Right ventricle myocardium superior (tissue), 1 donor: ENCODE results near the gene CHSY1. TPM values are rescaled to one million over a fixed set of nuclear protein-coding genes. Genes with fewer than 3 reads are reported as not detected.

ENCODE experiments used
- ATAC-seq: fragments of 200-7000 bp; cut with Tn5 transposase; one replicate; pipeline ENCODE4 v1.9.1; 2020; ENCODE audit warnings: mild to moderate bottlenecking; ENCODE audit not compliant: poor library complexity
- DNase-seq: peaks from one replicate; pipeline ENCODE4 v3.0.0-alpha.2; 2020
- intact Hi-C: fragments of 100-400 bp; cut with DNase I; formaldehyde crosslinking; loops from one replicate; pipeline ENCODE4 v1.11.2; 2022
- total RNA-seq: library from RNA; stranded (reverse); fragmentation: NEBNext Ultra II Directional; extraction: Animal tissue kit (Norgen Biotek cat#: 25700); gene quantifications from one replicate; pipeline ENCODE4 v1.2.1, GENCODE V29; 2021
- donor health status: DM: no; HTN: yes; CAD: no; lungs with severe emphysema.

Gene CHSY1
- total RNA-seq, 1 donor from 2014 or later, result 12.7 TPM

DNA sequence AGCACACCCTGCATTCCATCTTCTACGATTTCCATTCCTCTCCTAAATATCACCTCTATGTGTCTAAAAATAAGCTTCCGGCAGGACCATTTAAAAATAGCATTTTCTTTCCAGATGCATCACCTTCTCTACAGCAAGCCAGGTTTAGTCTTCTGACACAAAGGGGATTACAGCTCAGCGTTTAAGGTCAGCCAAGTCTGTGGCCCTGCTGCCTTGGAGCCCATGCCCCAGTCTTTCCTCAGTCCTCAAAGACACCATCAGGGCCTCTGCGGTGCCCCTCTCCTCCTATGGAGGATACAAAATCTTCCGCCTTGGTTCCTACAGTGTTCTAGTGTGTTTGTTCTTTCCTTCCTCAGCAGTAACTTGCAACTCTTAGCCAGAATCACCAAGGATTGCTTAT is 21.7 kb upstream of the CHSY1 start:
- ATAC-seq (no peak), DNase-seq (no peak)
- intact Hi-C loops, result no loop called here

DNA sequence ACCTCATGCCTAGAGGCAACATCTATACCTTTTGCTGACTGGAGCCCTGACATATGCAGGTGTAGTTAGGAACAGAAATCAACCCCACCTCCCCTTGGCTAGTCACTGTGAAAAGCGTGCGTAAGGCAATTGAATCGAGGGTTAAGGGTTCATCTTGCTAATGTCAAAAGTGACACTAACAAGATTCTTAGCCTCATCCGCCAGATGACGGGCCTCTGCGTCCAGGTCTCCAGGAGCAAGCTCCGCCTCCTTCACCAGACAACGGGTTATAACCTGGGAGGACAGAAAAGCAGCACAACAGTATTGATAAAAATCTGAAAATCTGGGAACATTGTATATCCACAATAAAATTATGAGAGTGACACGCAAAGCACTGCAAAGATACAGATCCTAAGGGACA is 20.7 kb upstream of the CHSY1 start:
- ATAC-seq (no peak), DNase-seq (no peak)
- intact Hi-C loops, result no loop called here

DNA sequence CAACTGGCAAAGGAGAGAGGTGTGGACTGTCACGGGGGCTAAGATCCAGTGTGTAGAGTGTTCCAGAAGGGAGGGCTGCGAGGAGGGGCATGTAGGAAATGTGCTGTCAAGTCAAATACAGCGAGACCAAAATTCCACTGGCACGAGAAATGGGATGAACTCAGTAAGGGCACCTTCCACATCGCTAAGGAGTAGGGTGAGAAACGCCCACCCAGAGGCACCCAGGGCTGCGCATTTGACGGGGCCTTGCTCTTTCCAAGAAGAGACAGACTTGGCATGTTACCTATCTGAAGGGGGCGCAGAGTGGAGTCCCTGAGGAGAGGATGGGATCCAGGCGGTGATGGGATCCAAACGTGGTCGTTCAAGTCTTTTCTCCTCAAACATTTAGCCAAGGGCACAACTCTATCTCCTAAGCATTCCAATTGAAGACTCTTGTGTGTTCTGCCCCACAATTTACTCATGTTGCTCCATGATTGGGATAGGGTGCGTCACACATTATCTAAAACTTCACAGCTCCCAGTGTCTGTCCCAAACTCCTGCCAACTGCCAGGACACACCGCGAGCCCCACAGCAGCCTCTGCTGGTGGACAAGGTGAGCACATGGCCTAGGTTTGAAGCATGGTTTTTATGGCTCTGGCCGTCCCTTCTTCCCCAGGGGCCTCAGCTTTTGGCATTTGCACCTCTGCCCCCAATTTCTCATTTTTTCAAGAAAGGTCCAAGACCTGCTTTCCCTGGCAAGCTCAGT is 17.8 kb upstream of the CHSY1 start:
- DNase-seq (peak; percentile 62), ATAC-seq (peak; percentile 66)
- intact Hi-C loops, result loop anchor here (10.0 kb wide), 1 partner anchor 345 kb away; no protein-coding TSS in a partner anchor

DNA sequence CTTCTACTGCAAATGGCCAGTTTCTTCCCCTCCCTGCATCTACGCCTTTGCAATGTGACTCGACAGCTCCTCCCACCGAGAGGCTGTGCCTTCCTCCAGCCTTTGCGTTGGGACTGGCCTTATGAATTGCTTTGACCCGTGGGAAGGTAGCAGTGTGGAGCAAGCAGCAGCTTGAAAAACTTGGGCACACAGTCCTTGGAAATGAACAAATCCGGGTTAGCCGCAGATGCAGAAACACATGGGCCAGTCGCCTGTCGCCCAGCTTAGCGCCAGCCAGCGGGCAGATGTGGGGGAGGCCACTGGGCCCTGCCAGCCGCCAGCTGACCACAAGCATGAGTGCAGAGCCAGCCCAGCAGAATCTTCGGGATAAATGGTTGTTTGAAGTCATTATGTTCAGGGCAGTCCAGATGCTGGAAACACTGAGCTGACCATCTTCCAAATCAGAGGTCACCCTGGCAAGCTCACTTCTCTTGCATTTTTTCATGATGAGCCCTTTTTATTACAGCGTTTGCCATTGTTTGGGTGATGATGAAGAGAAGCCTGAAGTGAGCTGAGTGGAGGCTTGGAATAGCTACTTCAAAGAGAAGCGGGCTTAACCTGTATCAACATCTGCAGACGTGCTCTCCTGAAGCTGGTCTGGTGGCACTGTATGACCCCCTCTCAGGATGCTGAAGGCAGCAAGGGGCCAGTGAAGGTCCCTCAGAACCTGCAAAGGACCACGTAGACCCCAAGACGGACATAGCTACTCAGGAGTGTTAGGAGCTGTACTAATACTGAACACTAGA is 15.7 kb upstream of the CHSY1 start:
- intact Hi-C loops, result loop anchor here (10.0 kb wide), 1 partner anchor 343 kb away; no protein-coding TSS in a partner anchor
- DNase-seq (peak; percentile 60), ATAC-seq (peak; percentile 38)

DNA sequence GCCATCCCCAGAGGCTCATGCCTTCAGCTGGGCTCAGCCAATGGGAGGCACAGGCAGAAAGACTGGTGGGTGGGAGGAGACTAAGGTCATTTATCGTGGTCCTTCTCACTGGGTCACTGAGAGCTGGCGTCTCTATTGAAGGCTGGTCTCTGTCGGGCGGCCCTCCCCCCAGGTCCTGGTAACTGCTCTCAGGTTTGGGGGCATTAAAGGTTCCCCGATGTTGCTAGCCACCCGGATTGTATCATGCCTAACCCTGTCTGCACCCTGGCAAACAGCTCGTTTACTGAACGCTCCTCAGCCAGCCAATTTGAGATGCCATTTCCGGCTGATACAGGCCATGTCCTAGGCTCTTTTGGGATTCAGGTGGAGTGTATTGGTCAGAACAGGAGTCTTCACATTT is 14.9 kb upstream of the CHSY1 start:
- DNase-seq, result no peak
- intact Hi-C loops, result loop anchor here (10.0 kb wide), 1 partner anchor 342 kb away; no protein-coding TSS in a partner anchor
- no peak for ATAC-seq

DNA sequence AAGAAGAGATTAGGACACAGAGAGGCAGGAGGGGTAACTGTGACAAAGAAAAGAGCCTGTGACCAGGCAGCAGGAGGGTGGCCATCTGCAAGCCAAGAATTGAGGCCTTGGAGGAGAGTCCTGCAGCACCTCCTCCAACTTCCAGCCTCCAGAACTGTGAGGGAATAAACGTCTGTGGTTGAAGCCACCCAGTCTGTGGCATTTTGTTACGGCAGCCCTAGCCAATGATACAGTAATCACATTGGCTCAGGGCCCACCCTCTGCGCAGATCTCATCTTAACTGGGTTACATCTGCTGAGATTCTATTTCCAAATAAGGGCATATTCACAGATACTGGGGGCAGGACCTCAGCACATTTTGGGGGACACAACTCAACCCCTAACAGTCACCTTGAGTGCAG is 14.2 kb upstream of the CHSY1 start:
- ATAC-seq (no peak), DNase-seq (no peak)
- intact Hi-C loops, result loop anchor here (10.0 kb wide), 1 partner anchor 341 kb away; no protein-coding TSS in a partner anchor

DNA sequence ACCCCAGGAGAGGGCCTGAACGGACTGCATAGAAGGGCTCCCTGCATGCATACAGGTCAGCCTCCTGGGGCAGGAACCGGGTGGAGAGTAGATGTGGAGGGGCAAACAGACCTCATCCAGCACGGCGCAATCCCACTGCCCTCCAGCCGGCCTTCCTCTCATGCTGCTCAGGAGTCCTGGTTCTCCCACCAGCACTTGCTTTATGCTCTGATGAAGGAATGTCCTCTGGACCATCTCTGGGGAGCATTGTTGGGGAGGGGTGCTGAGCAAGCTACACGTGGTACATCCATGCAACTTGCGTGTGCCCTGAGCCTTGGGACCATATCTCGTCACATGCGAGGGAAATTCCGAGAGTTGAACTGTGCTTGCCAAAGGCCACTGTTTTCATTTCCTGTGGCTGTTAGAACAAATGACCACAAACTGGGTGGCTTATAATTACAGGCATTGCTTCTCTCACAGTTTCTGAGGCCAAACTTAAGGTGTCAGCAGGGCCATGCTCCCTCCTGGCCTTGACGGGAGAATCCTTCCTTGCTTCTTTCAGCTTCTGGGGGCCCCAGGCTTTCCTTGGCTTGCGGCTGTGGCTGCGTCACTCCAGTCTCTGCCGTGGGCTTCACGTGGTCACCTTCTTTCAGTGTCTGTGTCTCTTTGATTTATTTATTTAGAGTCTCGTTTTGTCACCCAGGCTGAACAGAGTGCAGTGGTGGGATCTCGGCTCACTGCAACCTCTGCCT is 13.2 kb upstream of the CHSY1 start:
- no peak for ATAC-seq
- intact Hi-C loops, result loop anchor here (10.0 kb wide), 1 partner anchor 340 kb away; no protein-coding TSS in a partner anchor
- DNase-seq, result no peak

DNA sequence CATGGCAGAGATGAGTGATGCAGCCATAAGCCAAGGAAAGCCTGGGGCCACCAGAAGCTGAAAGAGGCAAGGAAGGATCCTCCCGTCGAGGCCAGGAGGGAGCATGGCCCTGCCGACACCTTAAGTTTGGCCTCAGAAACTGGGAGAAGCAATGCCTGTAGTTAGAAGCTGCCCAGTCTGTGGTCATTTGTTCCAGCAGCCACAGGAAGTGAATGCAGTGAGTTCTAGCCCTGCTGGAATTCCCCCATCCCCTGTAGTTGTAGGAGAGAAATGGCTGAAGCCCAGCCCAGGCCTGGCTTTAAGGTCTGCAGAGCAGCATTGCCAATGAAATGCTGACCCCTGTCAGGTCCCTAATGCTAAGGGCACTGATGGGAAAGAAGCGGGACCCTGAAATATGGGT is 12.2 kb upstream of the CHSY1 start:
- ATAC-seq, result no peak
- intact Hi-C loops, result loop anchor here (10.0 kb wide), 1 partner anchor 339 kb away; no protein-coding TSS in a partner anchor

DNA sequence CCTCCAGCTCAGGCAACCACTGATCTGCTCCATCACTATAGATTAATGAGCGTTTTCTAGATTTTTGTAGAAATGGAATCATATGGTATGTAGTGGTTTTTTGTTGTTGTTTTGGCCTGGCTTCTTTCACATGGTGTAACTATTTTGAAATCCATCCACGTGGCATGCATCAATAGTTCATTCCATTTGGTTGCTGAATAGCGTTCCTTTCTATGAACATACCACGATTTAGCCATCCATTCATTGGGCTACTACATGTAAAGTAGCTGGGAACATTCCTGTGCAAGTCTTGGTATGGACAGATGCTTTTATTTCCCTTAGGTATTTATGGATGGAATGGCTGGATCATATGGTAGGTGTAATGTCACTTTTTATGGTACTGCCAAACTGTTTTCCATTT is 10.7 kb upstream of the CHSY1 start:
- no peak for DNase-seq
- ATAC-seq, result no peak
- intact Hi-C loops, result loop anchor here (10.0 kb wide), 1 partner anchor 338 kb away; no protein-coding TSS in a partner anchor

More for the DNA sequence above, 12.2 kb upstream of the CHSY1 start:
- no peak for DNase-seq

DNA sequence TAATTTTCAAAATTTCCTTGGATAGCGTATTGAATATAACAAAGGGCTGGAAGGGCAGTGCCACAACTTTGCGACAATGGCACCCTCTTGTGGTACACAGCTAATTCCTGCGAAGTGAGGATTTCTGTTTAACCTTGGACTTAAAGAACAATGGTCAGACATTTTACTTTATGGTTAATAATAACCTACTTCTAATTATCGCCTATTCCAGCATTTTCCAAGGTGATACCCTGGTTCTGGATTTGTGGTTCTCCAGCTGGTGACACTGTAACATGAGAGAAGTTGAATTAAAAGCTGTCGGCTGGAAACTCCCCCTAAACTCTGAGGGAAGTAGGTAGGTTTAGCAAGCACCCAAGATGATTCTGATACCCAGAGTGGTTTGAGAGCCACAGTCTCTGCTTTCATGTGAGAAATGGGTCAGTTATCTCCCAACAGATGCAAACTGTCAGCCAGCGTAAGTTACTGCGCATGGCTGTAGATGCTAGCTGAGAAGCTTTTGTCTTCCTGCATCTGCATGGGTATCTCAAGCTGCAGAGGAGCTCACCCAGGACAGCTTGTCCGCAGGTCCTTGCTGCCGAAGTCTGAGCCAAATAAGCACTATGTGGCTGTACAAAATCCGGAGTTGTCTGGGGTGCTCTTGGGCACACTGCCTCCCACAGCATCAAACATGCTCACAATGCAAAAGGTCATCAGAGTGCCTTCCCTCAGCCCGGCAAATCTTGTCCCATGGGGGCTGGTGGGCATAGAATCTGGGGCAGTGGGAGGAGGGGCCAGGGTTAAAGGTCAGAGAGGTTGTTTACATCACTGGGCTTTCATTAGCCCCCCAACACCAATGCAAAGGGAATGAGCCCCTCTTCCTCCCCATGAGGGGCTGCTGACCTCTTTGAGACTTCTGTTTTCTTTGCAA is 6.6 kb upstream of the CHSY1 start:
- DNase-seq (peak; percentile 62), ATAC-seq (peak; percentile 77)
- intact Hi-C loops, result loop anchor here (2.0 to 10.0 kb wide), 3 partner anchors 134 to 244 kb away; no protein-coding TSS in a partner anchor

DNA sequence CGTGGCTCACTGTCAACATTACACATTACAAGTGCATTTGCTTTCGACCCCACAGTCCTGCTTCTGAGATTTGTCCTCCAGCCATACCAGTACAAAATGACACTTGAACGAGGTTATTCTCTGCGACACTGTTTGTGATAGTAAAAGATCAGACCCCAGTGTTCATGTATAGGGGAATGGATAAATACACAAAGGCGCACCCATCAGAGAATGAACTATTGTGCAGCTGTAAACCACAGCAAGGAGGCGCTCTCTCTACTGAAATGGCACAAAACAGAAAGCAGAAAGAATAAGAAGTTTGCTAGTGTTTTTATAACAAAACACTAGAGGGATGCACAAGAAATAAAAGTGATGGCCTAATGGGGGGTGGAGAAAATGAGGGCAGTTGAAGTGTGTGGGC is 4.9 kb upstream of the CHSY1 start:
- DNase-seq (no peak), ATAC-seq (no peak)
- intact Hi-C loops, result loop anchor here (10.0 kb wide), 1 partner anchor 132 kb away; no protein-coding TSS in a partner anchor

DNA sequence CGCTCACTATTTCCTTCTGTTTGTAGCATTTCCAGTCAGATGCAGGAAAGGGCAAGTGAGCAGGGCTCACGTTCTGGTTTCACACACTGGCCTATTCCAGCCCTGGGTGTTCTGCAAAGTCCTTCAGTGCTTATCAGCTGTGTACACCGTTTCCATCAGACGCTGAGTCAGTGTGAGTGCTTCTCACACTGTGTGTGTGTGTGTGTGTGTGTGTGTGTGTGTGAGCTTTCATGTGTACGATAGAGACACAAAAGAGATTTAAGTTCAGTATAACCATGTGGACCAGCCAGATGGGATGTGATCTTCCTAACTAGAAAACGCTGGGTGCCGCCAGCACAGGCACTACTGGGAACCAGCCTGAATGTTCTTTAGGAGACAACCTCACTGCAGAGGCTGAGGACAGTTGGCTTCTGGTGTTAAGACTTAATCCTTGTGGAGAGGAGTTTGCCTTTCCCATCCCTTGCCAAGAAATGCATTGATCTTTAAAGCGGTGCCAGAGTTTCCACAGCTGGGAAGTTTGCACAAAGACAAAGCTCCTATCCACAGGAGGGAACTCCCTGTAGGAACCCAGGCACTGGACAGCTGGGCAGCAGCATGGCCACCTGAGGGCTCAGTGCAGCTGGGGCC is 3.9 kb upstream of the CHSY1 start:
- intact Hi-C loops, result loop anchor here (10.0 kb wide), 1 partner anchor 131 kb away; no protein-coding TSS in a partner anchor
- DNase-seq (no peak), ATAC-seq (peak; percentile 18)

DNA sequence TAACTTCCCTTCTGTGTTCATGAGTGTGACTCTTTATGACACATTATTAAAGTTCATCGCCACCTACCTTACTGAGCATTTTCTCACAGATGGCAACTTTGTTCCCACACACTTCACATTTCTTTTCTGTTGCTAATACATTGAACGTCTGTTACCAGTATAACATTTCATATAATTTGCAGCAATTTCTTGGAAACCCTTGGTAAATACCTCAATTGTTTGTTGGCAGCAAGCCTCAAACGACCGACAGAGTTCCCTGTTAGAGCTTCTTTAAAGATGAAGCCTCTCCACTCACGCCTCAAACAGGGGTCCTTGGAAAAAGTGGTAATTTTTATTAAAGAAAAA is 3.2 kb upstream of the CHSY1 start:
- DNase-seq (no peak), ATAC-seq (no peak)
- intact Hi-C loops, result loop anchor here (10.0 kb wide), 1 partner anchor 130 kb away; no protein-coding TSS in a partner anchor

DNA sequence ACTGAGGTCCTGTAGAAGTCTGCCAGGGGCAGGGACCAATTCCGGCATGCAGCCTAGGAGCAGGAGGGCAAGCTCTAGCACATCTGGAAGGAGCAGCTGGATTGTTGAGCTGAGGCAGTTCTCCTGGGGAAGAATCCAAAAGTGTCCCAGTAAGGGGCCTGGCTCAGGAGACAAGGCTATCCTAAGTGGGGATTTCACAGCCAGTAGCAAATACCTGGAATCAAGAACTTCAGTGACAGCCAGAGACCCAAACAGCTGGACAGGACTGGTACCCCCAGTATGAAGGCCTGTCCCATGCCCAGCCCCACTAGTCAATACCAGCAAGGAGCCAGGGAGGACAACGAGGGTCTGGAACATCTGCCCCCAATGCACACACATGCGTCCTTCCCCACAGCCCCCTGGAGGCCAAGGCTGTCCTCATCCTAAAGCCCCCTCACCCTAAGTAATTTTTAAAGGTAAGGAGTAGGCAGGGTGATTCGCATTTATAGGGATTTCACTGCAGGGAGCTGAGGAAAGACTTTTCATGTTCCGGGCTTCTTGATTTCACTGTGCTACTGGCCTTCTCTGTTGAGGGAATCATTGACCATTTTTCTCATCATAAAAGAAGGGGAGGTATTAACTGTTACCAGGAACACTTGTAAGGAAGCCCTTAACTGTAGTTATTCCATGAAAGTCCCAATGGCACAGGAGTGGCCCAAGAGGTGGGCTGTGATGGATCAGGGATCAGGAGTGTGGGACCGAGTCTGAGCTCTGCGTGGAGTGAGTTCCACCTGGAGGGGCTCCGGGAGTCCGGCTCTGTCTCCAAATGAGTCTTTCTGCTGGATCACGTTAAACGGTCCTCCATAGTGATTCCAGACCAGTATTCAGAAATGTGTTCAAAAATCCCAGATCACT is 2.6 kb upstream of the CHSY1 start:
- DNase-seq, result no peak
- intact Hi-C loops, result loop anchor here (10.0 kb wide), 1 partner anchor 130 kb away; no protein-coding TSS in a partner anchor
- no peak for ATAC-seq

DNA sequence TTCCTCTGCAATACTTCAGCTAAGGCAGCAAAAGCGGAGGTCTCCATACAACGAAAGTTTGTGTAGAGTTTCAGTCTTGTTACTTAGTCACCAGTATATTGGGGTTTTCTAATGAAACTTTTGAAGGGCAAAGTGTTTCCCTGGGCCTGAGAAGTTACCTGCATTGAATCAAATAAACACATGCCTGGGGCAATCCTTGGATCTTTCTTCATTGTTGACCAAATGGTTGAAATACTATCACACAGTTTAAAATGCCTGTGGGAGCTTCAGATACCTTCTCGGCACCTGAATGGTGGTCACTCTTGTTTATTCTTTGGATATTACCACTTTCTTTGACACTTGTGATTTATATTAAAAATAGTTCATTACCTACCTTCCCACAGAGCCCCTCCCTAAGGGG is 988 bp upstream of the CHSY1 start:
- intact Hi-C loops, result loop anchor here (10.0 kb wide), 1 partner anchor 128 kb away; no protein-coding TSS in a partner anchor
- DNase-seq, result no peak
- no peak for ATAC-seq
